HG03025 (cell line): ENCODE data around the gene AK2.
"Not testable (repeated sequence)": the region's sequence is repeated elsewhere in the genome, so short reads cannot be mapped to it uniquely, and the experiment has no call there.

ENCODE experiments used
- ATAC-seq: cut with Tn5 transposase; IDR thresholded peaks from one replicate; pipeline ENCODE4 v1.9.1; 2021; ENCODE audit warnings: mild to moderate bottlenecking, moderate library complexity; ENCODE audit not compliant: unreplicated experiment, low FRiP score

AK2 gene

GRCh38 chr1:33025180-33025569 is 11.5 kb downstream of the AK2 start:
- no peak for ATAC-seq

DNA sequence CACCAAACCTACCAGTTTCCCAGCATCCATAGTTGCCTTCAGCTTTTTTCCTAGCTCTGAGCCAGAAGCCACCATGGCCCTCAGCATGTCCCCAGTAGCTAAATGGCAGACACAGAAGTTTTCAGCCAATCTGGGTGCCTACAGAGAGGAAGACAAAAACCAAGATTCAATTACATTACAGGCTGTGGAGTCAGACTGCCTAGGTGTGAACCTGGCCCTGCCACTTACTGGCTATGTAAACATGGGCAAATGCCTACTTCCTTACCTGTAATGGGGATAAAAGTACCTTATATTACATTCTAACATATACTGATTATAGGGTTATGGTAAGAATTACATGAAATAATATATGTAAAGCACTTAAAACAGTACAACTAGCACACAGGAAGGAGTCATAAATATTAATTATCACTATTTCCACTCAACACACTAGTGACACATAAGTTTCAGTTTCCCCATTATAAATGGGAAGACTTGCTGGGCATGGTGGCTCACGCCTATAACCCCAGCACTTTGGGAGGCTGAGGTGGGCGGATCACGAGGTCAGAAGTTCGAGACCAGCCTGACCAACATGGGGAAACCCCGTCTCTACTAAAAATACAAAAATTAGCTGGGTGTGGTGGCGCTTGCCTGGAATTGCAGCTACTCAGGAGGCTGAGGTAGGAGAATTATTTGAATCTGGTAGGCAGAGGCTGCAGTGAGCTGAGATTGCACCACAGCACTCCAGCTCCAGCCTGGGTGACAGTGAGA is 12.1 kb downstream of the AK2 start:
- not testable (repeated sequence) for ATAC-seq

DNA sequence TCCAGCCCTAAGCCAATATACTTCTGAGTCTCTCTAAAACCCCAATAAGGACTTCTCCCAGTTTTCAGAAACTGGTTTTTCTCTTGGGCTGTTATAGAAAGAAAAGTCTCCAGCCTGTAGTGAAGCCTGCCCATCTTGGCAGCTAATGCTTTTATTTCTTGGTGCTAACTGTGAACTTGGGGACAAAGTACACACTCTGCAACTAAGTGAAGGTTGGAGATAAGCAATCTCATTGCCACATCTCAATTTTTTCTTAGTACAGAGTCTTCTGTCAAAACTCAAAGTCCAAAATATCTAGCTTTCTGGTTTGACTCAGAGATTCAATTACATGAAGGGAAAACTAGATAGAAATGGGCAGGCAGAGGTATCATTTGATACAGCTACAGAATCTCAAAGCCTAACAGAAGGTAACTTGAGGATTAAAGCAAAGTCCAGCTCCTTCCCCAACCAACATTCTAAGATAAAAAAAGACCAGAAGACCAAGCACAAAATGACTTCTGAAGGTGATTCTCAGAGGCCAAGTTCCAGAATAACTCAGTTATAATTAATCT is 14.0 kb downstream of the AK2 start:
- ATAC-seq: no peak

DNA sequence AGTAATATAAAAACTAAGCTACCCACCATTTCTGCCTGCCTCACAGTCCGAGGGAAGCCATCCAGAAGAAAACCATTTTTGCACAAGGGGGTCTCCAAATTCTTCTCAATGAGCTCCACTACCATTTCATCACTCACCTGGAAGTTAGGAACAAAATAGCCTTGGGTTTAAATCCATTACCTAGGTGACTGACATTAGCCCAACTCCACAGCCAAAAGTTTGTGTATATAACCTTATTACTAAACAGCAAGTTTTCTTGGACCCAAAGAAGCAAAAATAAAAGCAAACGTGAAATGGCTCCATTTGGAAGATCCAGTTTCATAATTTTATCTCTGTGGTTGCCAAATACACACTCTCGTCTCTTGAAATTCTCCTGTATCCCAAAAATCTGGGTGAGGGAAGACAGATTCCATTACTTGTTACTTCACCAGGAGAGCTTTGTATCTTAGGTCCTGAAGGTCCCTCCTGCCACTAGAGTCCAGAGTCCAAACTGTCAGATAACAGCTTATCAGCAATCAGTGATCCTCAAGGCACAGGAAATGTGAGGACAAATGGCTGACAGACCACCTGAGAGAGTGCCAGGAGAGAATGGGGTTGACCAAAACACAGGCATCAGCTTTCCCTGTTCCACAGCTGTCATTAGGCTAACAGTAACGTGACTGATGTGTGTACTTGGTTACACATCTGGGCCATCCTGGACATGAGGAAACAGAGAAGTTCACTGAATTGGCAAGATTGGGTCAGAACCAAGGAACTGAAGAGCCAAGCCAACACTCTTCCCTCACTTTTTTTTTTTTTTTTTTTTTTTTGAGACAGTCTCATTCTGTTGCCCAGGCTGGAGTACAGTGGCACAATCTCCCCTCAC is 14.9 kb downstream of the AK2 start:
- no peak for ATAC-seq

DNA sequence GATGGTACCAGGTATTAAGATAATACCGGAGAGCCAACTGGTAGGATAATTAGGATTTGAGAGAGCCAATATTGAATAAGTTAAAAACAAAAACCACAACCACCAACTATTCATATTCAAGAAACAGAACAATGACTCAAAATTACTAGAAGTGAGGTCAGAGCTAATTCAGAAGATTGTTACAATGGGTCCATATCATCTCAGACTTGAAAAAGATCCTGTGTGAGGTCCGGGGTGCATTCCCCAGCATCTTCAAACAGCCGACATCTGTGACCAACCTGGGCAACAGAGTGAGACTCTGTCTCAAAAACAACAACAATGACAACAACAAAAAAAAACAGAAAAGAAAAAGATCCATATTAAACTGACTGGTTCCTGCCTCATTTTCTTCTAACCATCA is 18.6 kb downstream of the AK2 start:
- no peak for ATAC-seq

- no peak for ATAC-seq
Observed at GRCh38 chr1:33017175-33017574, 19.5 kb downstream of the AK2 start.

DNA sequence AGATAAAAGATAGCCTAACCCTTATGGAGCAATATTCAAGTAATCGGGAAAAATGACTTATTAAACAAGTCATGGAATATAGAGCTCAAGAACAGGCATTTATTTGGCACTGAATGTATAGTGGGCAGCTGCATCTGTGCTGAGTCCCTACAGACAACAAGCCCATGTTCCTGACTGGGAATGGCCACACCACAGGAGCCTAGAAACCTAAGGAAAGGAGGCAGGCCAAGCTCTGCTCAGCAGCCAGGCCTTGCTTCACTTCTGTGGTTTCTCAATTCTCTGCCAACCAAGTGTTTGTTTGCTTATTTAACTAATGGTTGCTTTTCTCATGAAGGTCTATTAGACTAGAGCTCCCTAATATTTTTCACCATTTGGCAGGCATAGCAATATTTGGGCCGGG is 21.5 kb downstream of the AK2 start:
- no peak for ATAC-seq

- no peak for ATAC-seq
Observed at GRCh38 chr1:33014464-33015163, 22.1 kb downstream of the AK2 start.

GRCh38 chr1:33013791-33014190 is 22.9 kb downstream of the AK2 start:
- no peak for ATAC-seq

- no peak for ATAC-seq
Observed at GRCh38 chr1:33012165-33012564, 24.5 kb downstream of the AK2 start.

GRCh38 chr1:33010932-33011731 is 25.6 kb downstream of the AK2 start:
- ATAC-seq: no peak

GRCh38 chr1:33009561-33009960 is 27.1 kb downstream of the AK2 start:
- no peak for ATAC-seq

- no peak for ATAC-seq
Observed at GRCh38 chr1:33008051-33008914, 28.4 kb downstream of the AK2 start.

DNA sequence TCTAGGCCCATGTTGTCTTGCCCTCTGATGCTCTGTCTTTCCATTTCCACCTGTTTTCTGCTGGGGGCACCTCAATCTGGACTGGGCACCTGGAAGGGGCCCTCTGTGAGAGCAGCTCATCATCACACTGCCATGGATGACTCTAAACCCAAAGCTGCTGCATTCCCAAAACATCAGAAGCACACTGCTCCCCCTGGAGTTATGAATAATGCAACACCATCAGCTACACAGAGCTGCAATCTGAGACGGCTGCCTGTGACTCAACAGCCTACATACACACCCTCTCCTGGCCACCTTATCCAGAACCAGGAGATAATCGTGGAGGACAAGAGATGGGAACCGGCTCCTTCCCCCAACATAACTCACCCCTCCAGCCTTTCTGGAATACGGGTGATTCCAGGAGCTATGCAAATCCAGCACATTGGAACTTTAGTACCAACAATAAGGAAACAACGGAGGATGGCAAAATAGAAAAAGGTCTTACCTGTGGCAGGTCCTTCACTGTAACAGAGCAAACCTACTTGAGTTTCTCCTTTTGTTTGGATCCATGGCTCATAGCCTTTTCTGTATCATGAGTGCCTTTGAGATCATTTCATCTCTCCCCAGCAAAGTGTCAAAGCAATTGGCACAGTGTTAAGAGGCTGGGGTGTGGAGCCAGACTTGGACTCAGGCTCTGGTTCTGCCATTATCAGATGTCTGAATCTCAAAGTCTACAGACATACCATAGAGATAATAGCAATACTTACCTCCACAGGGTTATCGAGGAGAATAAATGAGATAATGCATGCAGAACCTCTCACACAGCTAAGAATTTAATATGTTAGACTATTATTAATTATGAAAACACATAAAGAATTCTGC is 29.3 kb downstream of the AK2 start:
- ATAC-seq: no peak

GRCh38 chr1:33005838-33006421 is 30.8 kb downstream of the AK2 start:
- ATAC-seq: no peak

GRCh38 chr1:33005117-33005837 is 31.4 kb downstream of the AK2 start:
- no peak for ATAC-seq

GRCh38 chr1:33004613-33005012 is 32.1 kb downstream of the AK2 start:
- no peak for ATAC-seq
